ENCODE measurements around the gene ZPBP2. TPM values are rescaled to one million over a fixed set of nuclear protein-coding genes. Genes with fewer than 3 reads are reported as not detected.

ZPBP2 gene
- polyA plus RNA-seq, 1 donor (not counting 4 experiments of a cell fraction or from before 2014, with no cell fraction given): not detected

- Histone ChIP-seq H3K4me3 (ENCODE audit: control insufficient read depth in 2 of 3, extremely low read depth in 1 of 3, insufficient read depth in 2 of 3, low read depth in 1 of 3, low read length in 3 of 3) (no peak overlapping the region), H3K9me1 (ENCODE audit: control insufficient read depth, extremely low read depth, insufficient read depth, low read length) (peaks cover 6% of the 10 kb centered on the region), H3K9me3 (ENCODE audit: control insufficient read depth, low read depth, low read length) (no peaks in the 10 kb centered on the region), H3K4me1 (ENCODE audit: control insufficient read depth, extremely low read depth, insufficient read depth, low read length) (peaks cover 17% of the 10 kb centered on the region), H3K27ac (ENCODE audit: control insufficient read depth, insufficient read depth, low read length) (no peak overlapping the region), H4K20me1 (ENCODE audit: control insufficient read depth, extremely low read depth, insufficient read depth, low read length) (peaks cover 4% of the 10 kb centered on the region), H2AFZ (ENCODE audit: control insufficient read depth, low read length) (no peak overlapping the region), H3K9ac (ENCODE audit: control insufficient read depth, extremely low read depth, insufficient read depth, low read length) (no peak overlapping the region), H3K27me3 (ENCODE audit: control insufficient read depth, extremely low read depth, insufficient read depth, low read length) (no peaks in the 10 kb centered on the region), H3K36me3 (ENCODE audit: control insufficient read depth in 2 of 2, extremely low read depth in 1 of 2, insufficient read depth in 2 of 2, low read length in 2 of 2) (peaks cover 24 to 33% of the 10 kb centered on the region in 2 experiments), H3K79me2 (ENCODE audit: control insufficient read depth, insufficient read depth, low read length) (peaks cover 23% of the 10 kb centered on the region), H3K4me2 (ENCODE audit: control insufficient read depth, extremely low read depth, insufficient read depth, low read depth, low read length) (no peak overlapping the region)
- FAIRE-seq (no peak), DNase-seq (ENCODE audit: low read depth, low spot score) (no peak)
- TF ChIP-seq EZH2 (IDR thresholded peaks at IDR 0.05; ENCODE audit: low read length) (no peak), CTCF (optimal IDR thresholded peaks at IDR 0.05 in 1 of 3, IDR thresholded peaks at IDR 0.05 in 1 of 3, conservative IDR thresholded peaks at IDR 0.05 in 1 of 3; ENCODE audit: extremely low read depth in 1 of 3, insufficient read depth in 2 of 3, low read length in 3 of 3) (no peak)
- dilution Hi-C loops (cut with MboI; ENCODE audit: extremely low pct_ligation_motif_present, low sequenced_read_pairs): no loop called here
Observed at GRCh38 chr17:39923230-39923629, 55.2 kb downstream of the ZPBP2 start.

GRCh38 chr17:39923836-39924690 is 56.1 kb downstream of the ZPBP2 start:
- Histone ChIP-seq H3K36me3 (ENCODE audit: control insufficient read depth in 2 of 2, extremely low read depth in 1 of 2, insufficient read depth in 2 of 2, low read length in 2 of 2) (peaks cover 23 to 33% of the 10 kb centered on the region in 2 experiments), H3K9me3 (ENCODE audit: control insufficient read depth, low read depth, low read length) (no peaks in the 10 kb centered on the region), H3K27ac (ENCODE audit: control insufficient read depth, insufficient read depth, low read length) (no peak overlapping the region), H3K4me1 (ENCODE audit: control insufficient read depth, extremely low read depth, insufficient read depth, low read length) (peaks cover 25% of the 10 kb centered on the region), H3K4me3 (ENCODE audit: control insufficient read depth in 2 of 3, extremely low read depth in 1 of 3, insufficient read depth in 2 of 3, low read depth in 1 of 3, low read length in 3 of 3) (no peak overlapping the region), H3K9me1 (ENCODE audit: control insufficient read depth, extremely low read depth, insufficient read depth, low read length) (peaks cover 6% of the 10 kb centered on the region), H3K27me3 (ENCODE audit: control insufficient read depth, extremely low read depth, insufficient read depth, low read length) (no peaks in the 10 kb centered on the region), H3K4me2 (ENCODE audit: control insufficient read depth, extremely low read depth, insufficient read depth, low read depth, low read length) (no peak overlapping the region), H2AFZ (ENCODE audit: control insufficient read depth, low read length) (no peak overlapping the region), H3K9ac (ENCODE audit: control insufficient read depth, extremely low read depth, insufficient read depth, low read length) (no peak overlapping the region), H3K79me2 (ENCODE audit: control insufficient read depth, insufficient read depth, low read length) (peaks cover 23% of the 10 kb centered on the region), H4K20me1 (ENCODE audit: control insufficient read depth, extremely low read depth, insufficient read depth, low read length) (peaks cover 4% of the 10 kb centered on the region)
- dilution Hi-C loops (cut with MboI; ENCODE audit: extremely low pct_ligation_motif_present, low sequenced_read_pairs): no loop called here
- no peak for DNase-seq (ENCODE audit: low read depth, low spot score)
- no peak for FAIRE-seq
- TF ChIP-seq CTCF (optimal IDR thresholded peaks at IDR 0.05 in 1 of 3, IDR thresholded peaks at IDR 0.05 in 1 of 3, conservative IDR thresholded peaks at IDR 0.05 in 1 of 3; ENCODE audit: extremely low read depth in 1 of 3, insufficient read depth in 2 of 3, low read length in 3 of 3) (peak in 1 of 3 experiments; percentile 2), EZH2 (IDR thresholded peaks at IDR 0.05; ENCODE audit: low read length) (no peak)

Data from keratinocyte (primary cell).